GM18520 (cell line): Measurements from ENCODE around the gene SCUBE2.

Source experiments
- ATAC-seq: cut with Tn5 transposase; IDR thresholded peaks from one replicate; pipeline ENCODE4 v1.9.1; 2021; ENCODE audit not compliant: unreplicated experiment

Gene SCUBE2

GRCh38 chr11:9091044-9091922 is at the start of gene SCUBE2:
Gene SCUBE2, minus strand, starts transcription at chr11:9091599. Its CDS starts 71 bp downstream, at chr11:9091528.
- ATAC-seq, result no peak

GRCh38 chr11:9141186-9141585 is 49.8 kb upstream of the SCUBE2 start:
- no peak for ATAC-seq

- ATAC-seq, result no peak
Measured at GRCh38 chr11:9139628-9140357, 48.4 kb upstream of the SCUBE2 start.

GRCh38 chr11:9138612-9139579 is 47.5 kb upstream of the SCUBE2 start:
- no peak for ATAC-seq

GRCh38 chr11:9138133-9138453 is 46.7 kb upstream of the SCUBE2 start:
- no peak for ATAC-seq

GRCh38 chr11:9137293-9138132 is 46.1 kb upstream of the SCUBE2 start:
- no peak for ATAC-seq

- ATAC-seq, result no peak
Measured at GRCh38 chr11:9136741-9137140, 45.3 kb upstream of the SCUBE2 start.

GRCh38 chr11:9133956-9134355 is 42.6 kb upstream of the SCUBE2 start:
- ATAC-seq, result no peak

- ATAC-seq, result no peak
Measured at GRCh38 chr11:9132203-9132878, 40.9 kb upstream of the SCUBE2 start.

GRCh38 chr11:9130297-9130696 is 38.9 kb upstream of the SCUBE2 start:
- no peak for ATAC-seq

GRCh38 chr11:9126636-9127035 is 35.2 kb upstream of the SCUBE2 start:
- ATAC-seq, result no peak

GRCh38 chr11:9125185-9125886 is 33.9 kb upstream of the SCUBE2 start:
- ATAC-seq, result no peak

GRCh38 chr11:9123595-9124304 is 32.4 kb upstream of the SCUBE2 start:
- no peak for ATAC-seq

GRCh38 chr11:9121469-9121796 is 30.0 kb upstream of the SCUBE2 start:
- no peak for ATAC-seq

- ATAC-seq, result no peak
Measured at GRCh38 chr11:9120664-9121468, 29.5 kb upstream of the SCUBE2 start.

GRCh38 chr11:9118277-9118676 is 26.9 kb upstream of the SCUBE2 start:
- ATAC-seq, result no peak

- no peak for ATAC-seq
Measured at GRCh38 chr11:9112075-9112474, 20.7 kb upstream of the SCUBE2 start.
